ENCODE data around the gene SLC16A11. TPM values are rescaled to one million over a fixed set of nuclear protein-coding genes. Genes with fewer than 3 reads are reported as not detected.
"Not testable (repeated sequence)": the region's sequence is repeated elsewhere in the genome, so short reads cannot be mapped to it uniquely, and the experiment has no call there.

SLC16A11 gene
- polyA plus RNA-seq, 2 of the 4 experiments (the other 2 are of a cell fraction), result not detected

DNA sequence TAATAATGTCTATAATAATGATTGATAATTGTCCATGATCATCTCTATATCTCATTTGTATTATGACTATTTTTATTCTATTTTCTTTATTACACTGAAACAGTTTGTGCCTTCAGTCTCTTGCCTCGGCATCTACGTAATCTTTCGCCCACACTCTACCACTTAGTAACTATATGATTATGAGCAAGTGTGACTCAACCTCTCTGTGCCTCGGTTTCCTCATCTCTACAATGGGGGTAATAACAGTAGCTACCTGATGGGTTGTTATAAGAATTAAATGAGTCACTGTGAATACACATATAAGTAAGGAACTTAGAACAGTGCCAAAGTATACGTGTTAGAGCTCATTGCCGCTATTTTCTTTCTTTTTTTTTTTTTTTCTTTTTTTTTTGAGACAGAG is 3.7 kb upstream of the SLC16A11 start (continued):
- no peak for TF ChIP-seq USF2 (IDR thresholded peaks at IDR 0.05)
- TF ChIP-seq JUNB (IDR thresholded peaks at IDR 0.05), result no peak

DNA sequence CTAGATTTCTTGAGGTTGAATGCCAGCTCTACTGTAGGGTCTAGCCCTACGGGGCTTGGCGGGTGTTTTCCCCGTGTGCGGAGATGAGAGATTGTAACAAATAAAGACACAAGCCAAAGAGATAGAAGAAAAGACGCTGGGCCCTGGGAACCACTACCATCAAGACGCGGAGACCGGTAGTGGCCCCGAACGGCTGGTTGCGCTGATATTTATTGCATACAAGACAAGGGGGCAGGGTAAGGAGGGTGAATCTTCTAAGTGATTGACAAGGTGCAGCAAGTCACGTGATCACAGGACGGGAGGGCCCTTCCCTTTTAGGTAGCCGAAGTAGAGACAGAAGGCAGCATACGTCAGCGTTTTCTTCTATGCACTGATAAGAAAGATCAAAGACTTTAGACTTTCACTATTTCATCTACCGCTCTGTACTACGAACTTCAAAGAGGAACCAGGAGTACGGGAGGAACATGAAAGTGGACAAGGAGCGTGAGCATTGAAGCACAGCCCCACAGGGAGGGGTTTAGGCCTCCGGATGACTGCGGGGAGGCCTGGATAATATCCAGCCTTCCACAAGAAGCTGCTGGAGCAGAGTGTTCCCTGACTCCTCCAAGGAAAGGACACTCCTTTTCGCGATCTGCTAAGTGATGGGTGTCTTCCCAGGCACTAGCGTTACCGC is 3.0 kb upstream of the SLC16A11 start:
- 74% methylated on average over 26 of the region's 26 CpGs for WGBS (ENCODE audit: missing lambda C conversion rate)
- not testable (repeated sequence) for ATAC-seq; H3K9me3 ChIP-seq; FAIRE-seq; H3K27ac ChIP-seq; H3K4me2 ChIP-seq; DNase-seq (ENCODE audit: low read depth in 1 of 2, low spot score in 1 of 2); H3K4me3 ChIP-seq
- ChIA-PET CTCF (interaction anchor here (0.6 to 34.0 kb wide), 46 partner anchors 8 to 514 kb away, joined by 3 to 1477 read pairs (median 8); partner anchors contain the start of genes ASGR1, ASGR2, CLEC10A and DVL2), POLR2A (interaction anchor here (1.1 to 1.5 kb wide), 3 partner anchors 63 to 131 kb away, joined by 3 to 7 read pairs (median 5); no protein-coding TSS in a partner anchor)
- H3K4me1 ChIP-seq, result peaks cover 19% of the 10 kb centered on the region
- TF ChIP-seq USF2 (IDR thresholded peaks at IDR 0.05), result peak; percentile 50; the same call in 1 of the 2 replicates

- Histone ChIP-seq H3K4me3 (no peak overlapping the region), H3K4me2 (peak overlapping the region; percentile 65), H3K9me3 (no peaks in the 10 kb centered on the region), H3K27ac (peak overlapping the region in 1 of 2 experiments; percentile 12; a peak in 1 of 6 replicates), H3K4me1 (peaks cover 19% of the 10 kb centered on the region)
- no peak for DNase-seq (ENCODE audit: low read depth in 1 of 2, low spot score in 1 of 2)
- no peak for FAIRE-seq
- CTCF ChIA-PET, result interaction anchor here (0.6 to 34.0 kb wide), 76 partner anchors 9 to 944 kb away, joined by 3 to 1477 read pairs (median 6); partner anchors contain the start of genes ACADVL, ACAP1, ASGR1 and ASGR2
- TF ChIP-seq ESRRA (IDR thresholded peaks at IDR 0.05; ENCODE audit: borderline replicate concordance, low read length) (no peak), EHF (CRISPR knock-in tag; IDR thresholded peaks at IDR 0.05) (no peak), RFX5 (IDR thresholded peaks at IDR 0.05) (0 out of 2 replicates have a peak, but pooled peaks have one; percentile 8), SMC3 (IDR thresholded peaks at IDR 0.05) (peak; percentile 36; the same call in 1 of the 3 replicates)
- TF ChIP-seq, protein P1, sequence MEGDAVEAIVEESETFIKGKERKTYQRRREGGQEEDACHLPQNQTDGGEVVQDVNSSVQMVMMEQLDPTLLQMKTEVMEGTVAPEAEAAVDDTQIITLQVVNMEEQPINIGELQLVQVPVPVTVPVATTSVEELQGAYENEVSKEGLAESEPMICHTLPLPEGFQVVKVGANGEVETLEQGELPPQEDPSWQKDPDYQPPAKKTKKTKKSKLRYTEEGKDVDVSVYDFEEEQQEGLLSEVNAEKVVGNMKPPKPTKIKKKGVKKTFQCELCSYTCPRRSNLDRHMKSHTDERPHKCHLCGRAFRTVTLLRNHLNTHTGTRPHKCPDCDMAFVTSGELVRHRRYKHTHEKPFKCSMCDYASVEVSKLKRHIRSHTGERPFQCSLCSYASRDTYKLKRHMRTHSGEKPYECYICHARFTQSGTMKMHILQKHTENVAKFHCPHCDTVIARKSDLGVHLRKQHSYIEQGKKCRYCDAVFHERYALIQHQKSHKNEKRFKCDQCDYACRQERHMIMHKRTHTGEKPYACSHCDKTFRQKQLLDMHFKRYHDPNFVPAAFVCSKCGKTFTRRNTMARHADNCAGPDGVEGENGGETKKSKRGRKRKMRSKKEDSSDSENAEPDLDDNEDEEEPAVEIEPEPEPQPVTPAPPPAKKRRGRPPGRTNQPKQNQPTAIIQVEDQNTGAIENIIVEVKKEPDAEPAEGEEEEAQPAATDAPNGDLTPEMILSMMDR (IDR thresholded peaks at IDR 0.05), result peak; percentile 34; the same call in 2 of the 3 replicates
- peak; percentile 16 to 40; a peak in 4 of 6 replicates for ATAC-seq
- 57% methylated on average over 15 of the region's 15 CpGs for WGBS (ENCODE audit: missing lambda C conversion rate)
- POLR2A ChIA-PET, result interaction anchor here (1.0 to 1.5 kb wide), 7 partner anchors 11 to 197 kb away, joined by 3 to 13 read pairs (median 5); partner anchors contain the start of genes GABARAP and SLC16A13
Observed at GRCh38 chr17:7046127-7046724, 2.3 kb upstream of the SLC16A11 start.

DNA sequence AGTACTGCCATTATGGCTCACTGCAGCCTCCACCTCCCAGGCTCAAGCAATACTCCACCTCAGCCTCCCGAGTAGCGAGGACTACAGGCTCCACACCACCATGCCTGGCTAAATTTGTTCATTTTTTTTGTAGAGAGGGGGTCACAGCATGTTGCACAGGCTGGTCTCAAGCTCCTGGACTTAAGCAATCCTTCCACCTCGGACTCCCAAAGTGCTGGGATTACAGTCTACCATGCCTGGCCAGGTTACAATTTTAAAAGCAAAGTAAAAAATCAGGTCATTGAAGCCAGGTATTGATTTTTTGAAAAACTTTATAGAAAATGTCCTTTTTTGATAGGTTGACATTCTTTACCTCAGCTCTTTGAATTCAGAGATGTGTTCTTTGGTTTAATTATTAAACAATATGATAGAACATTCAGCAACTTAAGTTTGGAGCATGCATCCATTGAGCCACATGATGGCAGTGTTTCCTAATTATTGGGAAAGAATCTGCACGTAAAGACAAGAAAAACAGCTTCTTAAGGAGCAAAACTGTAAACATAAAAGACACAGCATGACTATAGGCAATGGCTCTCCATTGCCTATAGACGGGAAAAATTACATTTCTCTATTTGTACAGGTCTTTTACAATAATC is 1.7 kb upstream of the SLC16A11 start:
- 8% methylated on average over 5 of the region's 5 CpGs for WGBS (ENCODE audit: missing lambda C conversion rate)
- H3K9me3 ChIP-seq, result no peaks in the 10 kb centered on the region
- no peak overlapping the region for H3K4me3 ChIP-seq
- peaks cover 19% of the 10 kb centered on the region for H3K4me1 ChIP-seq
- POLR2A ChIA-PET, result interaction anchor here (0.6 to 1.5 kb wide), 9 partner anchors 10 to 252 kb away, joined by 3 to 13 read pairs (median 3); partner anchors contain the start of genes GABARAP and SLC16A13
- FAIRE-seq (peak; percentile 65), DNase-seq (ENCODE audit: low read depth in 1 of 2, low spot score in 1 of 2) (peak; percentile 76 to 91), ATAC-seq (peak; percentile 51 to 69)
- CTCF ChIA-PET, result interaction anchor here (0.6 to 34.0 kb wide), 82 partner anchors 9 to 1012 kb away, joined by 3 to 1477 read pairs (median 6); partner anchors contain the start of genes ACADVL, ACAP1, ASGR1 and ASGR2
- peak overlapping the region in 1 of 2 experiments; percentile 12; a peak in 1 of 6 replicates for H3K27ac ChIP-seq
- TF ChIP-seq HEYL (CRISPR knock-in tag; IDR thresholded peaks at IDR 0.05) (no peak), TP53 (CRISPR knock-in tag; IDR thresholded peaks at IDR 0.05) (no peak), BHLHE40 (IDR thresholded peaks at IDR 0.05; ENCODE audit: low read depth, low read length) (no peak), MAX (IDR thresholded peaks at IDR 0.05) (0 out of 2 replicates have a peak, but pooled peaks have one; percentile 31), RFX5 (IDR thresholded peaks at IDR 0.05) (0 out of 2 replicates have a peak, but pooled peaks have one; percentile 8), ZNF302 (CRISPR knock-in tag; IDR thresholded peaks at IDR 0.05) (no peak), RAD21 (conservative IDR thresholded peaks at IDR 0.05 in 1 of 2, IDR thresholded peaks at IDR 0.05 in 1 of 2) (peak; percentile 98 to 99), RNF2 (IDR thresholded peaks at IDR 0.05; ENCODE audit: borderline replicate concordance, low read depth) (no peak), CHD4 (IDR thresholded peaks at IDR 0.05; ENCODE audit: borderline replicate concordance) (no peak), SMC3 (IDR thresholded peaks at IDR 0.05) (peak; percentile 96), NPAS2 (CRISPR knock-in tag; IDR thresholded peaks at IDR 0.05; ENCODE audit: borderline replicate concordance) (no peak)
- TF ChIP-seq, protein P2, sequence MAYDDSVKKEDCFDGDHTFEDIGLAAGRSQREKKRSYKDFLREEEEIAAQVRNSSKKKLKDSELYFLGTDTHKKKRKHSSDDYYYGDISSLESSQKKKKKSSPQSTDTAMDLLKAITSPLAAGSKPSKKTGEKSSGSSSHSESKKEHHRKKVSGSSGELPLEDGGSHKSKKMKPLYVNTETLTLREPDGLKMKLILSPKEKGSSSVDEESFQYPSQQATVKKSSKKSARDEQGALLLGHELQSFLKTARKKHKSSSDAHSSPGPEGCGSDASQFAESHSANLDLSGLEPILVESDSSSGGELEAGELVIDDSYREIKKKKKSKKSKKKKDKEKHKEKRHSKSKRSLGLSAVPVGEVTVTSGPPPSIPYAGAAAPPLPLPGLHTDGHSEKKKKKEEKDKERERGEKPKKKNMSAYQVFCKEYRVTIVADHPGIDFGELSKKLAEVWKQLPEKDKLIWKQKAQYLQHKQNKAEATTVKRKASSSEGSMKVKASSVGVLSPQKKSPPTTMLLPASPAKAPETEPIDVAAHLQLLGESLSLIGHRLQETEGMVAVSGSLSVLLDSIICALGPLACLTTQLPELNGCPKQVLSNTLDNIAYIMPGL (CRISPR knock-in tag; IDR thresholded peaks at IDR 0.05; ENCODE audit: borderline replicate concordance), result no peak
- TF ChIP-seq, protein P1 (IDR thresholded peaks at IDR 0.05), result peak; percentile 99
- H3K4me2 ChIP-seq, result peak overlapping the region; percentile 65
